HL-60/S4 (cell line): ENCODE measurements around the gene BHLHE41.

Experiments
- in situ Hi-C: fragments of 300-500 bp; cut with MboI; formaldehyde crosslinking; loops from 2 replicates; pipeline ENCODE4 v1.14.3; 2022; ENCODE audit warnings: low sequenced_read_pairs

Gene BHLHE41

DNA sequence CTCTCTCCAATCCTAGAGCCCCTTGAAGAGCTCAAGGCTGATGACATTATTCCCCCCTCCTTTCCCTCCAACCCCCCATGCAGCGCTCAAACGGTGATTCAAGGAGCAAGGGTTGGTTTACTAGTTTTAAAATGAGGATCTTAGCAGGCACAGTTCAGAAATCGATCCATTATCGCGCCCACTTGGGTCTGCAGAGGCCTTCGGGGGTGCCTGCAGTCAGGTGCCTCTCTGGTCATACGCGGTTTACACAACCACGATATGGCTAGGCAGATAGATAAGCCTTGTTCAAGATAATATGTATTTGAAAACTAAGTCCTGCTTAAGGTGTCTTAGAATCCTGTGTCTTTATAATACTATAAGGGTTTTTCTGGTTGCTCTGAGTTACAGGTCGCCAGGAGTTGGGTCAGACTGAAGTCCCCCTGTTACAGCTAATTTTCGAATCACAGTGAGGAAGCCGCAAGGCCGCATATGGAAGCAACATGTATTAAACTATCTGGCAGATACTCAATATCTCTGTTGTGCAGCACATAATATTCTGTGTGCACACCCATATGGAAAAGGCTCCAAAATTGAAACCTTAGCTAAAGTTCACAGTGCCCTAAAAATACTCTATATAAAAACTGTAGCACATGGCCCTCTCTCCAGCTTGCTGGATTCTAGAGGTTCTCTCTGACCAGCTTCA, 10.0 kb downstream of the BHLHE41 start:
- in situ Hi-C loops = no loop called here

DNA sequence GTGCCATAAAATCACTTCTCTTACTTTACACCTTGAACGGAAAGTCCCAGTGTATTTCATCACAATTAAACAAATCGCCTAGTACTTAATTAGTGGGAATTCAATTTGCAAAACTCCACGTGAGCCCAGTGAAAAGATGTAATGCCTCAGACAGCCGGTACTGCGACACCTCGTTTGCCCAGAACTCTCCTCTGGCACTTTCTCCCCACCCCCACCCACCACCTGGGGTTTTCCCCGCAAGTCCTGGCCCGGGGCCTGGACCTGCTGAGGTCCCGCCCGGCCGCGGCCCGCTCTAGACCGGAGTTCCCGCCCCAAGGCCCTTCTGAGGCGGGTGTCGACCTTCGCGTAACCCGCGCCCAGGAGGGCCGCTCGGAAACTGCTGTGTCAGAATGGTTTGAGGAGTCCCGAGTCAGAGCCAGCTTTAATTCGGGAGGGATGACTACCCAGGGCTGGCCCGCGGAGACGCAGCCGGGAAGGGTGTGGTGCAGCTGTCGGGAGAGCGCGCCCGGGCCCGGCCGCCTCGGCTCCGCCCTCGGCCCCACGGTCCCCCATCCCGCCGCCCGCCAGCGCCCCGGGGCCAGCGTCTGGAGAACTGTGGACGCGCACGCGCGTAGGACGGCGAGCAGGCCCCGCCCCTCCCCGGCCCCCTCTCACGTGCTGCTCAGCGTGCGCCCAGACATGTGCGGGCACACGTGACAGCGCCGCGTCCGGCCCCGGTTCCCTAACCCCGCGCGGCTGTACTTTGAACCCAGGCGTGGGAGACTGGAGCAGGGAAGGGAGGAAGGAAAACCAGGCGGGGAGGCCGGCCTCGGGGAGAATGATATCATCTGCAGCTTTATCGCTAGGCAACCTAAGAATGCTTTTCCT, 10.8 kb downstream of the BHLHE41 start:
- in situ Hi-C loops = no loop called here

DNA sequence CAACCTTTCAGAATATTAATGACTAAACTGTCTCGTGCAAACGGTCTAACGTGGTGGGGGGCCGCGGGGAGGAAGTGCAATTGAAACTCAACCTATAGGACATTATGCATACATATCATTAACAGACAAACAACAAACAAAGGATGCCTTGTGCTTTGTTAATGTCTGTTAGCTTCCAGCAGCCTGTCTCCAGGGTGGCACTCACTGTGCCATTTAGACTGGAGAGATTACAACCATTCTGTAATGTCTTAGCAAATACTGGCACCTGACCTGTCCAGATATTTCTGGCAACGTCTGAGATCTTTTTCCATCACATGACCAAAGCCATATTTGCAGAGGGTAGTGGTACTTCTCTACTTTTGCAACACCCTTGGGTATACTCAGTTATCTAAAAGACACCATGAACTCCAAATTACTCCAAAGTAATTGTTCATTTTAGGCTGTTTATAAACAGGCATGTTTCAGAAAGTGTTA, 11.6 kb downstream of the BHLHE41 start:
- in situ Hi-C loops = no loop called here

DNA sequence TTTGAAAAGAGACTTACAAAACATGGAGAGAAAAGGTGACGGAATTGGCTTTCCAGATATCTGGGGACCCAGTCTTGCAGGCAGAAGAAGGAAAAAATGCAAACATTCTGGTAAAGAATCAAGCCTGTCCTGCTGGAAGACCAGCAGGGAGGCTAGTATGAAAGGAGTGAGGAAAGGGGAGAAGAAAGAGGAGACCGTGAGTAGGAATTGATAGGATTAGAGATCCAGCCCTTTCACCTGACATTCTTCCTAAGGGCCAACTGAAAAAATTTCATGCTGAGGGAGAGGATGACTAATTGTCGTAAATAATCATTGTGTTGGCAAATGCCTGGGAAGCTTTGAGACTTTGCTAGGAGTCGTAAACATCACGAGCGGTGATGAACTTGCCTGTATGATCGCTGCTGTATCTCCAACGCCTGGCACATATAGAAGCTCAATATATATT, 12.1 kb downstream of the BHLHE41 start:
- in situ Hi-C loops = no loop called here

DNA sequence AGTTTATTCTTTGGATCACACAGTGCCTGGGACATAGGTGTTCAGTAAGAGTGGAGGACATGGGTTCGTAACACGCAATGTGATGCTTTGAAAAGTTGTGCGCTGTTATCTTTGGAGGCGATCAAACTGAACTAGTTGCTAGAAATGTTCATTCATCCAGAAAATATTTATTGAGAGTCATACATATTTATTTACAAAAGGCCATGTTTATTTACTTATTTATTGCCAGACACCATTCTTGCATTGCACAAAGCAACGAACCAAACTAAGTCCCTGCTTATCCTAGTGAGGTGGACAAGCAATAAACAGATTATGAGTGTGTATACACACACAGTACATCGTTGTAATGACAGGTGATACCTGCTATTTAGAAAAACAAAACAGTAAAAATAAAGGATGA, 12.6 kb downstream of the BHLHE41 start:
- in situ Hi-C loops = no loop called here

DNA sequence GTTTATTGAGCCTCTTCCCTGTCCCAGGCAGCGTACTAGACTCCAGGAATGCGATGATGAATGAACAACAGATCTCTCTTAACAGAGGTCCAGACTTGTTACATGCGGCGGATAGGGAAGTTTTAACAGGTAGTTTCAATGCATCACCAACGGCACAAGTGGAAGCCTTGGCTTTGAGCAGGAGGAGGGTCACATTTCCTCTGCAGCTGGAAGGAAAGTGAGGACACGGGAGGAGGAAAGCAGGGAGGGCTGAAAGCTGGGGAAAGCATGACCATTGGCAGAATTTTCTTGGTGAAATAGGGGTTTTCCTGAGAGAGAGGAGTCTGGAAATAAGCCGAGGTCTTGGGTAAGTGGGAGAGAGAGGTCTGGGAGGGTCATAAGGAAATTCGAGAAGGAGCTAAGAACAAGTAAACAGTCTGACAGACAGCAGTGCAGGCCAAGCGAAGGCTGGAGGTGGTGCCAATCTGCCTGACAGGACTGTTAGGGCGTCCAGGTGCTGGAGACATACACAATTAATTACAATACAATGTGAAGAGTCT, 15.4 kb downstream of the BHLHE41 start:
- in situ Hi-C loops = no loop called here

DNA sequence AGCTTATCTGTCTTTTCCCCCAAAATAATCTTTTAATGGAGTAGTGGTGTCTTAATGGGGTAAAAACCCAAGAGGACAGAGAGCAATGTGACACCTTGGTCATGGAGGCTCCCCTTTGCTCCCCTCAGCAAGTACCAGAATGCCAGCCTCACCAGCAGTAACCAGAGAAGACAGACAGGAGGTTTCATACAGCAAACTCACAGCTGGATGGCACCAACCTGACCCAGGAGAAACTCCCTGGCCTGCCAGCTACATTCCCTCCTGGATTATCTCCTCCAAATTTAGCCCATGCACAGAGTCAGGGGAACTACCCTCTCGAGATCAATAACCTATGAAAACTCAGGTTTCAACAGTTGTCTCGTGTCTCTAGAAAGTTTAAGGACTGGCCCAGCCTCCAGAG, 15.9 kb downstream of the BHLHE41 start:
- in situ Hi-C loops = no loop called here

DNA sequence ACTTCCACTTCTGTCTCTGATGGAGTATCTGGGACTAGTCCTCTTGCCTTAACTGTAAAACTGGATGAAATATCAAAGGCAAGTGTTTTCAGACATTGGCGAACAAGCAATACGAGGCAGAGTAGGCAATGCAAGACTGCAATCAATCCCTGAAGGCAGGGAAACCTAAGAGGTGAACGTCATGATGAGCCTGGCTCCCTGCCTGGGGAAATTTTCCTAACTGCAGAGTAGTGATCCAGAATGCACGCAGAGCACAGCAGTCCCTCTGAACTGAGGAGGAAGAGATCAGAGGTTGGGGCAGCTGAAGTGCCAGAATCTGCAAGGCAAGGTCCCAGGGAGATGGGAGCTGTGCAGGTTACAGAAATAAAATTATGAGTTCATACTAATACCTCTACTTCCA, 18.5 kb downstream of the BHLHE41 start:
- in situ Hi-C loops = no loop called here

DNA sequence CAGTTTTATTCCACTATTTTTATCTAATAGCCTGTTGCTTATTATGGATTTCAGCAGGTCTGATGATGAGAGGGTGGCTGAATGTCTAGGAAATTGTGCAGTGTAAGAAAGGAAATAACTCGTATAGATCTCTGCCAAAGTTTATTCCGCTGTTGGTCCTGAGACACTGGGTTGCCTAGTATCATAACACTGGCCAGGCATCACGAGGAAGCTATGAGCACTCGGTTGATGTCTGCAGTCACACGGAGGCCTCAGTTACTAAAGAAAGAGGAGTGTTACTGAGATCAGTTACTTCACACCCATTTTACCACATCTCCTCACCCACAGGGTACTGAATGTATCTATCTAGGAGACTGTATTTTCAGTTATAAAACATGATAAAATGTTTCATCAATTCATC, 21.9 kb downstream of the BHLHE41 start:
- in situ Hi-C loops = no loop called here

DNA sequence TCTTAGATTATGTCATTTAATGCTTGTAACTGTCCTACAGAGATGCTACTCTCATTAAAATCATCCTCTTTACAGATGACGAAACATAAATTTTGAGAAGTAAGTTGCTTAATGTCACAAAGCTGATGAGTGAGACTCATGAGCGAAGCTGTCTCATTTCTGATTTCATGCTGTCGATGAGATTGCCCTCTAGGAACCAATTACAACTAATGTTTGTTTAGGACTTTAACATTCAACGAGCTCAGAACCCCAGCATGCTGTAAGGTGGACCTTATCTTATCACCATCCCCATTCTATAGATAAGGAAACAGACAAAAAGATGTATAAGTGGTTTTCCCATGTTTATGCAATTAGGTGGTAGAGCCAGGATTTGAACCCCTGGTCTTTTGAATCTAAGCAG, 23.1 kb downstream of the BHLHE41 start:
- in situ Hi-C loops = no loop called here

DNA sequence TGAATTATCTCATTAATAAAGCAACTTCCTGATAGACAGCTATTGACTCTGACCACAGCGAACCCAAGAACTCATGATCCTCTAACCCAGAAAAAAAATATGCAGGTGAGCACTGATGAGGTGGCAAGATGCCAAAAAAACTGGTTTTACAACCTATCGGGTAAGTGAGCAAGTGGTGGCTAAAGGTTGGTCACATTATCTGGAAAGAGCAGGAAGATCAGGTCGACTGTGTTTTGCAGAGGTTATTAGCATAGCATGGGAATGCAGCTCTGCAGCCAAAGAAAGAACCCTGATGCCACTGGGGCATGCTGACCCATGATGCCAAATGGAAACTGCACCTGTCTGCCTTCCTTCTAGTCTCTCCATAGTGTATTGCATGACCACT, 23.5 kb downstream of the BHLHE41 start:
- in situ Hi-C loops = no loop called here

DNA sequence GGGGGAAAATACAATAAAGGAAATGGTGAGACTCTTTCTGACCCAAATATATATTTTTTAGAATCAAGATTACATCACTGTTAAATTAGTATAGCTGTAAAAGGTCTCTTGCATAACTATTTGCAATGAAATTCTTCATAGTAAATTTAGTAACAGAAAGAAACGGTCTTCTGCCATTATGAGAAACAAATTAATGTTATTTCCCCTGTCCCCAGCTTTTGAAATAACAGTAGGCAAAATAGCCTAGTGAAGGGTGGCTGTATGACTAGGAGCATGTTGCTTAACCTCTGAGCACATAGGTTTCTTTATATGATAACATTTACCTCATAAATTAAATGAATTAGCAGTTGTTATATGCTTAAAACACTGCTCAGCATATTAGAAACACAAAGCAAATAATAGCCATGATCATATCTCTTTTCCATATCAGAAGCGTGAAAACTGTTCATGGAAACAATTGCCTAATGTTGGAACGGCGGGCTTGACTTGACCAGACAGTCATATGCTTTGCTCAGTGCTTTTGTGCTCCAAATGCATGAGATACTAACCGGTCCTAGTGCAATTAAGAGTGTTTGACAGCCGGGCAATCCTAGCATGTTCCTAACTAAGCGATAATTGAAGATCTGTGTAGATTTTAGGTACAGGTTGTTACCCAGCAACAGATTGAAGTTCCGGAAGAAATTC, 24.0 kb downstream of the BHLHE41 start:
- in situ Hi-C loops = no loop called here

DNA sequence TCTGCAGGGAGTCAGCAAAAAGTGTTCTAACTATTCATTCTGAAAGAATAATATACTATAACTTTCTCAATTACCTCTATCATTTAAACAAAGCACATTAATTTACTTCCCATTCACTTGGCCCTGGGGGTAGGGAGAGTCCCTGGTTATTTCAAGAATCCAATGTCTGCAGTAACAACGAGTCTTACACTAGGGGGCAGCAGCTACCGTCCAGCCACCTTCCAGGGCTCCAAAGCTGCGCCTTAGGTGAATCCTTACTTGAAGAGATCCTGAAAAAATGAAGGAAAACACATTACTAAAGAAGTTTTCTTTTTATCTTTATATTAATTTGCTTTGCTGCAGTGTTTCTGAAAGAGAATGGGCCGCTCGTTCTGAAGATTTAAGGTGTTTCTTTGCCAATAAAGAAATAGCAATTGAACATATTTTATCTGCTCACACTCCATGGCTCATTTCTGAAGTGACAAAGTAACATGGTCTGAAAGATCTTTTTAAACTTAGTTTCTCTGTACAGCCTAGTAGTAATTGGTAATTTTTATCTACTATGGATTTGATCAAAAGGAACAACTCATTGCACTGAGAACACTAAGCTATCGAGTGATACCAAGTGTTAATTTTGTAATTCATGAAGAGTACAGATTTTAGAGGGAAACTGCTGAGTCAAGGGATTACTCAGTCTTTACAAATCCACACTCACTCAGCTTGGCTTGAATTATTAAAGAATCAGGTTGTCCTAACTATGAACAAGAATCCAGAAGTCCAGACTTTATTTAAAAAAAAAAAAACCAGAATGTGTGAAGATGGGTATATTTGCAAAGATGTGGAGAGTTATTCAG, 27.6 kb downstream of the BHLHE41 start:
- in situ Hi-C loops = loop anchor here (25.0 kb wide), 1 partner anchor 540 kb away; no protein-coding TSS in a partner anchor

DNA sequence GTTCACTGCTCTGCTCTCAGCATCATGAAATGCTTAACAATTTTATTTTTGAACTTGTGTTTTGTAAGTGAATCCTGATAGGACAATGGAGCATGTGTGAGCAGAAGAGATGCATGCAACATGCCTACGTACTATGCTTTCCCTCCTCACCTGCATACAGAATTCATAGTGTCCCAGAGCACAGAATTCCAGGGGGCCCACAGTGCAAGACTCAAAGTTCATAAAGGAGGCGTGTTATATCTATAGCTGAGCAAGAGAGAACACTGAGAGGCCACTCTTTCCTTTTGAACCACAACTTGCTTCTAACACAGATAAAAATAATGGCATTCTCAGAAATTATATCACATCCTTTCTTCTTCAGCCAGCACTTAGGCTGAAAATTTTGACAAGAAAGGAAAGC, 28.8 kb downstream of the BHLHE41 start:
- in situ Hi-C loops = loop anchor here (25.0 kb wide), 1 partner anchor 541 kb away; no protein-coding TSS in a partner anchor

DNA sequence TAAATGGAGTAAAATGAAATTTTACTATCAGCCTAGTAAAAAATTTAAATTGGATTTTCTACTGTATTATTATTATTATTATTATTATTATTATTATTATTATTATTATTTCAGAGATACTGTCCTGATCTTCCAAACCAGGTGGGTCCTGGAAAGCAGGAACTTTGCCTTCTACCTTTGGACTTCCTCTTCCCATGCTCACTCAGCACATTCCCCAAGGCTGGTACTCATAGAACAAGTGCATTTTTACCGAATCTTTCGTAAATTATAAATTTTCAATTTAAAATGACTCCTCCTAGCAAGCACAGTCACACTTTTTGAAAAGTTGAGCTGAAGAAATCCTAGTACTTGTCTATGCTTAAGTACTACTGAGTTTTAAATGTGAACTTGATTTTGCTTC, 29.7 kb downstream of the BHLHE41 start:
- in situ Hi-C loops = loop anchor here (25.0 kb wide), 1 partner anchor 542 kb away; no protein-coding TSS in a partner anchor

DNA sequence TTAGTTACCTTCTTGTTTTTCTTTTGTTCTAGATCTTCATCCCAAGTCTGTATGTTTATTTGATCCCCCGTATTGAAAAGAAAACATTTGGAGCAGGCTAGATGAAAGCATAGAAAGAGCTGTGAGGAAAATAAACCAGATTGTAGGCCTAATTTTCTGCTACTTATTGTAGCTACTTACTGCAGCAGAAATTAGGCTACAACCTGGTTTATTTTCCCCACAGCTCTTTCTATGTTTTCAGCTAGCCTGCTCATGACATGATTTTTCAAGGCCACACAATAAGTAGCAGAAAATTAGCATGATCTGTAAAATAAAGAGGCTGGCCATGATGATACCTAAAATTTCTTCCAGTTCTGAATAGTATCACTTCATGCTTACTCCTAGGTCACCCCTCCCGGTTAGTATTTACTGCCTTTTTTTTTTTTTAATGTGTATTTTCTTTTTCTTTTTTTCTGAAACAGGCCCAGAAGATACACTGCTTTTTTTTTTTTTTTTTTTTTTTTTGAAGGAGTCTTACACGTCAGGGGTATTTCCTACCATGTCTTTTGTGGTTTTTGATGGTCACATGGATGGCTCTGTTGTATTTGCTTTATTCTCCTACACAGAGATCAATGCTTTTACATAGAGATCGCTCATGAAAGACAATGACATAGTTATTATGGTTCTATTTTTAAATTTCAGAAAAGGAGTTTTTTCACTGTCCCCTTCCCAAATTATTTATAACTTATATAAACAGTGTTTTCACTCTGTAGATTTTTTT, 32.3 kb downstream of the BHLHE41 start:
- in situ Hi-C loops = loop anchor here (25.0 kb wide), 1 partner anchor 545 kb away; no protein-coding TSS in a partner anchor

DNA sequence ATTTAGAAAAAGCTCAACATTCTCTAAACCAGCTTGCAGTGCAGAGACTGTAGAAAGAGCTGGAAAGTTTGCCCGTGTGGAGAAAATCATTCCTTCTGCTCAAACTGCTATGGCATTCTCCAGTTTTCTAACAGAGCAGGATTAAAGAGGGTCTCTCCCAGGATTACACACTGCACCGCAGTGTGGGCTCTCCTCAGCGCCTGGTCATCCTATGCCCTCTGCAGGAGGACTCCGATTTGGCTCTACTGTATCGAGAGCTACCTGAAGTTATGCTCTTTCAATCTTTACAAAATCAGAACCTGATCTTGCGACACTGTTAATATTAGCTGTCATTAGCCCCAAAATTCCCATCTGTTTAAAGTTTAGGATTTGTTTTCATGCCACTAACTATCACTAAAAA, 33.0 kb downstream of the BHLHE41 start:
- in situ Hi-C loops = loop anchor here (25.0 kb wide), 1 partner anchor 545 kb away; no protein-coding TSS in a partner anchor

DNA sequence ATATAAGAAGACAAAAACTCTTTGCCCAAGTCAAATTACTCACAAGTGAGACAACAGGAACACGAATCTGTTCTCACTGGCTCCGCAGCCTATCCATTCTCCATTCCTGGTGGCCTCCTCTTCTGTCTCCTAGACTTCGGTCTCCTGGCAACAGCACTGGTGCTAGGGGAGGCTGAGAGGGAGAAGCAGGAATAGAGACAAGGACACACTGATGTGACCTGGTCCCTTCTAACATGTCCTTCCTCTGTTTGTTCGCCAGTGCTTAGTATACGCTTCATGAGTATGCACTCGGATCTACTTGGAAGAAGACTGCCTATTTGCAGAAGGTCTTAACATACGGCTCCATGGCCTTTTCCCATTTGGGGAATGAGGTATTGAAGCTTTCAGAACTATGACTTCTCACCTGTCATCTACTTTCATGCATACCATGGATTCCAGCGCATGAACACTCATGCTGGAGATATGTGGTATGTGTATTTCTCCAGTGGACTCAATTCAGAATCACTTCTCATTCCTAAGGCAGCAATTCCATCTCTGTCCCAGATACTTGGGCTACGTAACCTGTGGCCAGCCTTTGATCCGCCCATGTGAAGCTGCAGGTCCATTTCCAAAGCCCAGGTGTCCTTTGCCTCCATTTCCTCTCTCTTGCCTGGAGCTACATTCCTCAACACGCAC, 33.9 kb downstream of the BHLHE41 start:
- in situ Hi-C loops = loop anchor here (25.0 kb wide), 1 partner anchor 546 kb away; no protein-coding TSS in a partner anchor

DNA sequence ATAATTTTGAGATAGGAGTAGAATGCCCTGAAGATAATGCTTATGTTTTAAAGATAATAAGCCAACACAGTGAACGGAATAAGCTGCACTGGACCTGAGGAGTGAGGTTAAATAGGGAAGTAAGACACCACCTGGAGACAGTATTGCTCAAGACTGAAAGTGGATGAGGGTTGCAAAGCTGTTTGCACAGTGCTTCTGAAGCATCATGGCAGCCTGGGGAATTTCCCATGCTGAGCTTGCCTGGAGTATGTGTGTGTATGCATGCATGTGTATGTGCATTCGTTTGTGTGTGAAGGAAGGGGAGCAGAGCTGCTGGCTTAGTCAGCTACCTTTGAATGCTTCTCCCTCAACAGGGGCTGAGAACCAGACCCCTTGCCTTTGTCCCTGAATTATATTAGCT, 35.8 kb downstream of the BHLHE41 start:
- in situ Hi-C loops = loop anchor here (25.0 kb wide), 1 partner anchor 548 kb away; no protein-coding TSS in a partner anchor
